Activated CD8-positive, alpha-beta memory T cell treated with anti-CD3 and anti-CD28 coated beads, Interleukin-2, amount 50 U/mL, for 48 hours (primary cell): Measurements from ENCODE around the gene C17orf67.
"Not testable (repeated sequence)": the region's sequence is repeated elsewhere in the genome, so short reads cannot be mapped to it uniquely, and the experiment has no call there.

Source experiments
- DNase-seq: peaks from one replicate; pipeline ENCODE4 v3.0.0-alpha.2; 2020

Gene C17orf67

DNA sequence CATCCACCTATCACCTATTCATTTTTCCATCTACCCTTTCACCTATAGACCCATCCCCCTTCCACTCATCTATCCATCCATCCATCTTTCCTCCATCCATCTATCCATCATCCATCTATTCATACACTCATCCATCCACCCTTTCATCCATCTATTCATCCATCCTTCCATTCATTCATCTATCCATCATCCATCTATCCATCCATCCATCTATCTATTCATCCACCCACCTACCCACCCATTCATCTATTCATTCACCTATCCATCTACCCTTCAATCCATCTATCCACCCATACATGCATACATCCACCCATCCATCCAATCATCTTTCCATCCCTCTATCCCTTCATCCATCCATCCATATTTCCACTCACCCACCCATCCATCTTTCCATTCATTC, 63.3 kb downstream of the C17orf67 start:
- no peak for DNase-seq

DNA sequence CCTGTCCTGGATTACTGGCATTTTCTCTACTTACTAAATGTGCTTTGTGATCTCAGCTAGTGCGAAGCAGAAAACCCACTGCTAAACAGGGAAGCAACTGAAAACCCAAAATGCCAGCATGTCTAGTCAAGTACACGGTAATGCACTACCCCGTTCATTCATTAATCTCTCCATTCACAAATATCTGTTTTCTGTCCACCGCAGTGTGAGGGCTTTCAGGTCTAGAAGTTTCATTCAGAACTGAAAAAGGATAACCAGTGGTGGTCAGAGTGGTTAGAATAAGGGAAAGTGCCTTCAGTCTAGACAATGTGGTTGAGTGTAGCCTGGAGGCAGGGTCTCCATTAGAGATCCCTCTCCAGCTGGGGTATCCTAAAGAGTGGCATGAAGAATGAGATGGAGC, 68.3 kb downstream of the C17orf67 start:
- no peak for DNase-seq

DNA sequence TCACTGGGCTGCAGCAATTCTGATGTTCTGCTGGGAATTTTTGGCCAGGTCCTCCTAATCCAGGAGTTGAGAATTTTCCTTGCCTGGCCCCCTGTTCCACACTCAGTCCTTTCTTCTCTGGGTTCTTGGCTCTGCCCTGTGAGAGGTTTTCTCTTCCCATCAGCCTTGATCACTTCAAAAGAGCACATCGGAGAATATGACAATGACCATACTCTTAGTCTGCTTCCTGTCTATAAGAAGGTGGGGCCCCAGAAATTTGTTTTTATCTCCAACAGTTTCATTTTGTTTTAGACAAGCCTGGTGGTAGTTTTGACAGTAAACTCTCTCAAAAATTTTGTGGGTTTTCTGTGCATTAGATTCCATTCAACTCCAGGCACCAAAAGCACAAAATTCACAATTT, 70.7 kb downstream of the C17orf67 start:
- DNase-seq, result no peak

DNA sequence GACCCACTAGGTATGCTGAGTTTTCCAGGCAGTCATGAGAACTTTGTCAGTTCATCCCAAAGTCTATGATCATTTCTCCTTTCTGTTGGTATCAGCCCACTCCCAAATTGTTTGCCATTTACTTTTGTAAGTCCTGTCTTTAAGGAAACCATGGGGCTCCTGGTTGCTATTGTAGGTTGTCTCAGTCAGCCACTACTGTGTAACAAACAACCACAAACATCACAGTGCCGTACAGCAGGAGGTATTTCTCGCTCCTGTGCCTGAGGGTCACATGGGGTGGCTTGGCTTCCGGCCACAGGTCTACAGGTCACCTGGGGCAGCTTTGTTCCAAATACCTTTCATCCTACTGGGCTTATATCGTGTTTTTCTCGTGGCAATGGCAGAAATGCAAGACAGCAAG, 71.6 kb downstream of the C17orf67 start:
- no peak for DNase-seq

DNA sequence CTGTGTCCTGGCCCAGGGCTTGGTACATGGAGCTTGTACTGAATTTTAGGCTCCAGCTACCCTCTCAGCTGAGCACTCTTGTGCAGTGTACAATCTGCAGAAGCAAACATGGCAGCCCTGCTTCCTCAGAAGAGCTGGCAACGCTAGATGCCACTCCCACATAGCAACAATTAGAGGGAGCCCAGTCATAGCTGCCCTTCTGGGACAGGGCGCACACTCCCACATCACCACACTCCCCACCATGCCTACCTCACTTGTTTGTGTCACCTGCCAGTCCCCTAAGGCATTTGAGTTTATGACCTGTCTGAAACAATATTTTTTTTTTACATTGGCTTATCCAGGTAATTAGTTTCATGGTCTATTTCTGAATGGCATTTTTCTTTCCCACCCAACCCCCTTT, 72.3 kb downstream of the C17orf67 start:
- DNase-seq, result no peak

DNA sequence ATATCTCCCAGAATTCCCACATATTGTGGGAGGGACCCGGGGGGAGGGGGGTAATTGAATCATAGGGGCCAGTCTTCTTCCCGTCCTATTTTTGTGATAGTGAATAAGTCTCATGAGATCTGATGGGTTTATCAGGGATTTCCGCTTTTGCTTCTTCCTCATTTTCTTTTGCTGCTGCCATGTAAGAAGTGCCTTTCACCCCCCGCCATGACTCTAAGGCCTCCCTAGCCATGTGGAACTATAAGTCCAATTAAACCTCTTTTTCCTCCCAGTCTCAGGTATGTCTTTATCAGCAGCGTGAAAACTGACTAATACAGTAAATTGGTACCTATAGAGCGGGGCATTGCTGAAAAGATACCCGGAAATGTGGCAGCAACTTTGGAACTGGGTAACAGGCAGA, 76.1 kb downstream of the C17orf67 start:
- DNase-seq, result not testable (repeated sequence)

DNA sequence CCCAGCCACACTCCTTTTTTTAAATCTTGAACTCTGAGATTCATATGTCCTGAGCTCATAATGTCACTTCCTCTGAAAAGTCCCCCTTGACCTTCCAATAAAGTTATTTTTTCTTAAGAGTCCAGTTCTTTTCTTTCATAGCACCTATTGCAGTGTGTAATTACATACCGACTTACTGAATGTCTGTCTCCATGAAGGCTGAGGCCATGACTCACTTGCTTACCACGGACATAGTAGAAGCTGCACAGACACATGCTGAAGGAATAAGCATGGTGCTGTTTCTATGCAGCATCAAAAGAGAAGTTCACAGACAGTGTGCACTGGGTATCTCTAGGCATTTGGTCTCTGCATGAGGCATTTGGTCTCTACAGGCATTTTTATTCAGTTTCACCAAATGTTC, 77.2 kb downstream of the C17orf67 start:
- DNase-seq, result no peak

DNA sequence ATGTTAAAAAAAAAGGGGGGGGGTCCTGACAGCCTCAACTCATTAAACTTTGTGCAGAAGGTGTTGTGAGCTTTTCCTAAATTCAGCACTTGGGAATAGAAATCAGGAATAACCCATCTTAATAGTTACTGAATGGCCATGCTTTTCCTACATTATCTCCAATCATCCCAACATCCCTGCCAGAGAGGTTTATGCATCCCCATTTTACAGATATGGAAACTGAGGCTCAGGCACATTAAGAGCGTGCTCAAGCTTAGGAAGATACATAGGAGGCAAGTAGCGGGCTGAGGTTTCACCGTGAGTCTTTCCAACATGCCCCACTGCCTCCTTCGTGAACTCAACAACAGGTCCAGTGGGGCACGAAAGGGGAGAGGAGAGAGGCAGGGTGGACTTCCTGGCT, 78.4 kb downstream of the C17orf67 start:
- DNase-seq, result no peak

DNA sequence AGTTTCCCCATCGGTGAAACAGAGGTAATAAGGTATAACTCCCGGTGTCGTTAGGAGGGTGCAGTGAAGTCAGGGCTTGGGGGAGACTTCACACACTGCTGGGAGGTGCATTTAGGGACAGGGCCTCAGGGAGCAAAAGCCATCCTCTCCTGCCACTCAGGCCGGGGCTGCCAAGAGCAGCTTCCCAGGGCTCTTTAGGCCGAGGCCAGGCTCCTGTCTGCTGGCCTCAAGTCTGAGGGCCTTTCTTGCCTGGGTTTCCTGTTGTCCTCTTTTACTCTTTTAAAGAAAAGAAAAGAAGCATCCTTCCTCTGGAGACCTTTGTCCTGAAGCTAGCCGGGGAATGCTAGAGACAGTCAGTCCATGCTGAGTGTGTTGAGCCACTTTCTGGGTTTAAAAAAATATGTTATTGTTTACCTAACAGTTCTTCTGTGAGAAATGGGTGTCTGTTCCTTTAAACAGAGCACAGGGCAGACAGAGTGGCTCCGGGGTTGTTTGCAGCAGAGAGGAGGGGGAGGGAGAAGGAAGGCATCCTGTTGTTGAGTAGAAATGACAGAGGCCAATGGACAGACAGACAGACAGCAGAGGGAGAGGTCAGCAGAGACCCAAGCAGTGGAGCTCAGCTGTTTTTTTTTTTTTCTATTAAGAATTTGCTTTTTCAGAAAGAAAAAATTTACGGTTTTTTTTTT, 79.1 kb downstream of the C17orf67 start:
- no peak for DNase-seq

DNA sequence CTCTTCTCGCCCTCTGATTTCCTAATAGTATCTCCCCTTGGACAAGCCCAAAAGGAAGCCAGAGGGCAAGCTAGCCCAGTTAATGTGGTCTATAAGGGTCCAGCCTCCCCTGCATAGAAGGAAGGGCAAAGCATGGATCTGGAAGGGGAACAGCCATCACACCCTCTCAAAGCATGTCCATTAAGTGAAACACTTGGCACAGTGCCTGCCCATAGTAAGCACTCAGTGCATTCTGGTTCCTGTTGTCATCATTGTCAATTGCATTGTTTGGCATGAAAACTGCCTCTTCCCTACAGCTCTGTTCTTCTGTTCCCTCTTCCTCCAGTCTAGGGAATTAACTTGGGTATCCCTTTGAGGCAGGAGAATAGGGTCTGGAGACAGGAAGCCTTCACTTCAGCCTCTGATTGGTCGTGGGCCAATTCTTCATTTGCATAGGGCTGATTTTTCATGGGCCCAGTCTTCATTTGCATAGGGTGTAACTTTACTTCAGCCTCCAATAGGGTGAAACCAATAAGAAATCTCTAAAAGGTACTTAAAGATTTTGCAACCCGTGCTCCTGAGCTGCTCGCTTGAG, 81.4 kb downstream of the C17orf67 start:
- no peak for DNase-seq

DNA sequence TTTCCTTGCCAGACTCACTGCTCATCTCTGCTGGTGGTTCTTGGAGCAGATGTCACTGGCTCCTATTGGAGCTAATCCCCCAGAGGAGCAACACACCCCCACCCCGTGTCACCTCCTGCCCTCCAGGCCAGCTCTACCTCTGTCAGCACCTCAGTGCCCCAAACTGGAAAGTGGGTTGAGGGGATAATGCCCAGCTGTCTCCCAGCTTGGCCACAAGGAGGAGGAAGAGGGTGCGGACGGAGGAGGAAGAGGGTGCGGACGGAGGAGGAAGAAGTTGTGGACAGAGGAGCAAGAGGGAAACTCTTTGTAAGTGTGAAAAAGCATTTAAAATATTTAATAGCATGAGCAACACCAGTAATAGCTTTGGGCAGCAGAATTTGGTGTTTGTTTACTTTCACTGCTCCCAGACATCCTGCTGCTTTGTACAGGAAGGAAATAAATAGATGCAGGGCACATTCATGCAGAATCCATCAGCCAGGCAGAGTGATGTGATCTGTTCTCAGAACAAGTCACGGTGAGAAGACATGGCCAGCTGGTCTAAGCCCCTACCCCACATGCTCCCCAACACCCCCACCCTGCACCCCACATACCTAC, 82.5 kb downstream of the C17orf67 start:
- no peak for DNase-seq

DNA sequence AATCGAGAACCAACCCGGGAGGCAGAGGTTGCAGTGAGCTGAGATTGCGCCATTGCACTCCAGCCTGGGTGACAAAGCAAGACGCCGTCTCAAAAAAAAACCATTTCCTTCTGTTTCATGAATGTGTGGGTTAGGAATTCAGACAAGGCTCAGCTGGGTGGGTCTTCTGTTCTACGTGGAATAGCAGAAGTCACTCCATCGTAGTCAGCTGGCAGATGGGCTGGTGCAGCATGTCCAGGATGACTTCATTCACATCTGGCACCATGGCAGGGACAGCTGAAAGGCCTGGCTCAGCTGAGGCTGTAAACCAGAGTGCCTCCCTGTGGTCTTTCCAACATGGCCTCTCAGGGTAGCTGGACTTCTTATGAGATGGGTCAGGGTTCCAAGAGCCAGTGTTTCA, 89.0 kb downstream of the C17orf67 start:
- no peak for DNase-seq

DNA sequence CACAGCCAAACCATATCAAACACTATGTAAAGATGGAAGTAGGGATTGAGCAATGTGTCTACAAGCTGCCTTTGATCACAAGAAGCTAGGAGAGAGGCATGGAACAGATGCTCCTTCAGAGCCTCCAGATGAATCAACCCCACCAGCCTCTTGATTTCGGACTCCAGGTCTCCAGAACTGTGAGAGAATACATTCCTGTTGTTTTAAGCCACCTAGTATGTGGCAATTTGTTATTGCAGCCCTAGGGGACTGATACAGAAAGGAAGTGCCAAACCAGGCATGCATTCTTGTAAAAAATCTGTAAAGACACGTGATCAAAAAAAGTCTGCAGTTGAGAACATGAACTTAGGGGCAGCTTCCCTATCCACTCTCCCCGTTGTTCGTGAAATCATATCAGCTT, 91.1 kb downstream of the C17orf67 start:
- DNase-seq, result no peak
